GM12864 (cell line): ENCODE data around the gene PET100.

Source experiments
- DNase-seq: peaks from one replicate; pipeline ENCODE4 v3.0.0-alpha.2; 2011; ENCODE audit warnings: low read depth
- H3K4me3 ChIP-seq: 2 replicates; pipeline ENCODE4 v1.5.1; 2011; ENCODE audit warnings: mild to moderate bottlenecking, low read depth, low read length, control low read depth
- CTCF ChIP-seq: IDR thresholded peaks from 2 replicates; pipeline ENCODE4 v1.5.1; 2011; ENCODE audit warnings: low read depth, mild to moderate bottlenecking, moderate library complexity, low read length, control low read depth, inconsistent platforms; ENCODE audit errors: missing control alignments

PET100 gene

DNA sequence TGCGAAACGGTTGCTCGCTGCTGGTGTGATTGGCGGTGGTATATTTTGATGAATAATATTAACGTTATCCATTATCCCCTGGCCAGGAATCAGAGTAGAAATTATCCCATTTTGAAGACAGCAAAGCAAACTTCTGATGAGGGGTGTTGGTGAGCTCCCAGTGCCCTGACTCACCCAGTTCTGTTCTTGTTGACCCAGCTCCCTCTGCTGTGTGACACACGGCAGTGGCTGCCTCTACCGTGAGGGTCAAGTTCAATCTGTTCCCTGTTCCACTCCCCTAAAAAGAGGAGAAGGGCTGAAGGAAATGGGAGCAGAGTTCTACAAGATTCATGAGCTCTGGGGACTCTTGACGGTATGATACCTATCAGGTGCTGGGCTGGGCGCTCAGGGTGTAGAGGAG is 31.9 kb upstream of the PET100 start:
- no peak for DNase-seq
- H3K4me3 ChIP-seq = no peak overlapping the region
- no peak for TF ChIP-seq CTCF

GRCh38 chr19:7598180-7598579 is 31.4 kb upstream of the PET100 start:
- H3K4me3 ChIP-seq = no peak overlapping the region
- TF ChIP-seq CTCF = no peak
- DNase-seq = no peak

DNA sequence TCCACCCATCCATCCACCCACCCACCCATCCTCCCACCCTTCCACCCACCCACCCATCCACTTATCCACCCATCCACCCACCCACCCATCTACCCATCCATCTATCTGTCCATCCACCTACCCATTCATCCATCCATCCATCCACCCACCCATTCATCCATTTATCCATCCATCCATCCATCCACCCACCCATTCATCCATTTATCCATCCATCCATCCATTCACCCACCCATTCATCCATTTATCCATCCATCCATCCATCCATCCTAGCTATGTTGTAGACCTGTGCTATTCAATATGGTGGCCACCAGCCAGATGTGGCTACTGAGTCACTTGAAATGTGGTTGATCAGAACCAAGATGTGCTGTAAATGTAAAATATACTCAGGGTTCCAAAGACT is 28.9 kb upstream of the PET100 start:
- no peak for TF ChIP-seq CTCF

GRCh38 chr19:7602240-7602934 is 27.2 kb upstream of the PET100 start:
- TF ChIP-seq CTCF = no peak
- DNase-seq = no peak
- H3K4me3 ChIP-seq = no peak overlapping the region

More for the DNA sequence above, 28.9 kb upstream of the PET100 start:
- H3K4me3 ChIP-seq = no peak overlapping the region
- no peak for DNase-seq

DNA sequence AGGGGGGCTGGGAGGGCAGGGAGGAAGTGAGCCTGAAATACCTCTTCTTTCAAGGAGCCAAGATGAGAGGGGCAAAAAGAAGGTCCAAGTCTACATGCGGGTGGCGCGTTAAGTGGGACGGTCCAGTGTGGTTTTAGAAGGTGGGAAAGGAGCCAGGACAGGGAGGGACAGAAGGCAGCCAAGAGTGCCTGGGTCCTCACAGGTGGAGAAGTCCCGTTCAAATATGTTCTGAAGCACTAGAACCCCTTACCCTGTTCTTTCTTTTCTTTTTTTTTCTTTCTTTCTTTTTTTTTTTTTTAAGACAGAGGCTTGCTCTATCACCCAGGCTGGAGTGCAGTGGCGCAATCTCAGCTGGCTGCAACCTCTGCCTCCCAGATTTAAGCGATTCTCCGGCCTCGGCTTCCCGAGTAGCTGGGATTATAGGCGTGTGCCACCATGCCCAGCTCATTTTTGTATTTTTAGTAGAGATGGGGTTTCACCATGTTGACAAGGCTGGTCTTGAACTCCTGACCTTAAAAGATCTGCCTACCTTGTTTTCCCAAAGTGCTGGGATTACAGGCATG is 26.6 kb upstream of the PET100 start:
- no peak for DNase-seq
- no peak for TF ChIP-seq CTCF
- no peak overlapping the region for H3K4me3 ChIP-seq

GRCh38 chr19:7603919-7604318 is 25.7 kb upstream of the PET100 start:
- no peak overlapping the region for H3K4me3 ChIP-seq
- no peak for TF ChIP-seq CTCF
- no peak for DNase-seq
